DOHH2 (cell line): ENCODE data around the gene GRM3.

Experiments used
- H3F3A ChIP-seq: fragments of 200-600 bp; sonication (generic), shearing (Covaris generic); 2 replicates; pipeline ENCODE4 v1.6.0; 2016; ENCODE audit warnings: antibody characterized with exemption, mild to moderate bottlenecking; ENCODE audit not compliant: control insufficient read depth, insufficient read depth
- H3K27ac ChIP-seq: fragments of 200-600 bp; sonication (generic); 2 replicates; pipeline ENCODE4 v1.5.1; 2014; ENCODE audit warnings: low read depth, mild to moderate bottlenecking, low read length, moderate library complexity
- H3K27me3 ChIP-seq: fragments of 200-600 bp; sonication (generic); 2 replicates; pipeline ENCODE4 v1.6.1; 2014; ENCODE audit warnings: mild to moderate bottlenecking, low read length, mixed read lengths; ENCODE audit not compliant: control insufficient read depth
- H3K36me3 ChIP-seq: fragments of 200-600 bp; sonication (generic); 2 replicates; pipeline ENCODE4 v1.6.1; 2014; ENCODE audit warnings: mild to moderate bottlenecking, low read length, moderate library complexity, mixed read lengths; ENCODE audit not compliant: control insufficient read depth
- H3K4me1 ChIP-seq: fragments of 200-600 bp; sonication (generic); 2 replicates; pipeline ENCODE4 v1.6.1; 2014; ENCODE audit warnings: mild to moderate bottlenecking, low read length, mixed read lengths; ENCODE audit not compliant: control insufficient read depth
- H3K4me2 ChIP-seq: fragments of 200-600 bp; sonication (generic); 2 replicates; pipeline ENCODE4 v1.6.0; 2014; ENCODE audit warnings: mild to moderate bottlenecking, low read length, moderate library complexity
- H3K4me3 ChIP-seq: fragments of 200-600 bp; sonication (generic); 2 replicates; pipeline ENCODE4 v1.5.1; 2014; ENCODE audit warnings: mild to moderate bottlenecking, low read length, mixed read lengths
- H3K79me2 ChIP-seq: fragments of 200-600 bp; sonication (generic); 2 replicates; pipeline ENCODE4 v1.6.1; 2014; ENCODE audit warnings: mild to moderate bottlenecking, low read length, mixed read lengths; ENCODE audit not compliant: control insufficient read depth
- H3K9me2 ChIP-seq: fragments of 200-600 bp; sonication (generic); replicated peaks from 2 replicates; pipeline ENCODE4 v1.6.1; 2014; ENCODE audit warnings: mild to moderate bottlenecking, low read length, mixed read lengths; ENCODE audit not compliant: control insufficient read depth
- H3K9me3 ChIP-seq: fragments of 200-600 bp; sonication (generic); 2 replicates; pipeline ENCODE4 v1.6.1; 2014; ENCODE audit warnings: antibody characterized with exemption, low read length, mixed read lengths; ENCODE audit not compliant: control insufficient read depth, insufficient read depth
- H4K20me1 ChIP-seq: fragments of 200-600 bp; sonication (generic); 2 replicates; pipeline ENCODE4 v1.6.0; 2014; ENCODE audit warnings: low read depth, mild to moderate bottlenecking, antibody characterized with exemption, low read length, moderate library complexity; ENCODE audit not compliant: control insufficient read depth, insufficient read depth
- EZH2phosphoT487 ChIP-seq: fragments of 200-600 bp; sonication (generic); IDR thresholded peaks from 2 replicates; pipeline ENCODE4 v1.6.1; 2017; ENCODE audit warnings: borderline replicate concordance, mild to moderate bottlenecking, antibody characterized with exemption, low read length, moderate library complexity, mixed read lengths
- TF ChIP-seq, protein P1 (sequence below): fragments of 200-600 bp; sonication (generic); IDR thresholded peaks from one replicate; pipeline ENCODE4 v1.5.1; 2014; ENCODE audit warnings: antibody characterized with exemption, mild to moderate bottlenecking, low read depth, low read length; ENCODE audit not compliant: poor library complexity, severe bottlenecking

The GRM3 gene

DNA sequence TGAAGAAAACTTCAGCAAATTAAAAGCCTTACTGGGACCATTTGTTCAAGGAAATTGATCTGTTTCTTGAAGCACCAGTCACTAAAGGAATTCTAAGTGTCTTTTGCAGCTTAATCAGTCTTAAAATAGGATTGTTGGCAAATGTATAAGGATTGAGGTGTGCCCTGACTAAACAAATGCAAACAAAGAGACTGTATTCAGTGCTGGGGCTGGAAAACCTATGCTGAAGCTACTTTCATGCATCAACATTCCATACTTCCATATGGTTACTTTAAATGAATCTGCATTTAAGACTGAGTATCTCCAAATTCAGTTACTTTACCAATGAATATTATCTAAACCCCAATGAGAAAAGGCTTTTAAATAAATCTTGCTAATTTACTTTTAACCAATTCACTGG, 232.4 kb downstream of the GRM3 start:
- H3K9me3 ChIP-seq: no peaks in the 10 kb centered on the region
- H3K79me2 ChIP-seq: no peaks in the 10 kb centered on the region
- no peaks in the 10 kb centered on the region for H3K27me3 ChIP-seq
- no peak overlapping the region for H3K4me3 ChIP-seq
- H4K20me1 ChIP-seq: no peaks in the 10 kb centered on the region
- no peaks in the 10 kb centered on the region for H3K36me3 ChIP-seq
- H3F3A ChIP-seq: no peaks in the 10 kb centered on the region
- no peak overlapping the region for H3K27ac ChIP-seq
- no peaks in the 10 kb centered on the region for H3K9me2 ChIP-seq
- no peak for TF ChIP-seq EZH2phosphoT487
- TF ChIP-seq, protein P1, sequence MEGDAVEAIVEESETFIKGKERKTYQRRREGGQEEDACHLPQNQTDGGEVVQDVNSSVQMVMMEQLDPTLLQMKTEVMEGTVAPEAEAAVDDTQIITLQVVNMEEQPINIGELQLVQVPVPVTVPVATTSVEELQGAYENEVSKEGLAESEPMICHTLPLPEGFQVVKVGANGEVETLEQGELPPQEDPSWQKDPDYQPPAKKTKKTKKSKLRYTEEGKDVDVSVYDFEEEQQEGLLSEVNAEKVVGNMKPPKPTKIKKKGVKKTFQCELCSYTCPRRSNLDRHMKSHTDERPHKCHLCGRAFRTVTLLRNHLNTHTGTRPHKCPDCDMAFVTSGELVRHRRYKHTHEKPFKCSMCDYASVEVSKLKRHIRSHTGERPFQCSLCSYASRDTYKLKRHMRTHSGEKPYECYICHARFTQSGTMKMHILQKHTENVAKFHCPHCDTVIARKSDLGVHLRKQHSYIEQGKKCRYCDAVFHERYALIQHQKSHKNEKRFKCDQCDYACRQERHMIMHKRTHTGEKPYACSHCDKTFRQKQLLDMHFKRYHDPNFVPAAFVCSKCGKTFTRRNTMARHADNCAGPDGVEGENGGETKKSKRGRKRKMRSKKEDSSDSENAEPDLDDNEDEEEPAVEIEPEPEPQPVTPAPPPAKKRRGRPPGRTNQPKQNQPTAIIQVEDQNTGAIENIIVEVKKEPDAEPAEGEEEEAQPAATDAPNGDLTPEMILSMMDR: no peak
- no peak overlapping the region for H3K4me2 ChIP-seq
- H3K4me1 ChIP-seq: no peaks in the 10 kb centered on the region

DNA sequence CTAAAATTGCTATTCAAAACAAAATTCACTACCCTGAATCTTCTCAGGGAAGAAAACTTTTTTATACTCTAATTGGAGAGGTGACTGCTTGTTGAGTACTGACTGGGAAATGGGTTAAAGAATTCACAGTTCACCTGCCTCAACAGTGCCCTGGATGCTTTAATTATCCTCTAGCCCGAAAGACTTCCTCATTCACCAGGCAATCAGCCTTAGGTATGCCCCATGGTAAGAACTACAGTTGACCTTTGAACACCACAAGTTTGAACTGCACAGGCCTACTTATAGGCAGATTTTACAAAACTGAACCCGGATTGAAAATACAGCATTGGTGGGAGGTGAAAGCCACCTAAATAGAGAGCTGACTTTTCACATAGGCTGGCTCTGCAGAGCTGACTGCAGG, 240.4 kb downstream of the GRM3 start:
- H3K27ac ChIP-seq: no peak overlapping the region
- no peaks in the 10 kb centered on the region for H3K9me2 ChIP-seq
- no peak overlapping the region for H3K4me2 ChIP-seq
- H3K36me3 ChIP-seq: peaks cover 4% of the 10 kb centered on the region; the same call in 1 of the 2 replicates
- TF ChIP-seq, protein P1: no peak
- no peak for TF ChIP-seq EZH2phosphoT487
- no peaks in the 10 kb centered on the region for H3K79me2 ChIP-seq
- no peaks in the 10 kb centered on the region for H4K20me1 ChIP-seq
- no peaks in the 10 kb centered on the region for H3K4me1 ChIP-seq
- H3F3A ChIP-seq: no peaks in the 10 kb centered on the region
- no peaks in the 10 kb centered on the region for H3K9me3 ChIP-seq
- H3K4me3 ChIP-seq: no peak overlapping the region
- no peaks in the 10 kb centered on the region for H3K27me3 ChIP-seq

DNA sequence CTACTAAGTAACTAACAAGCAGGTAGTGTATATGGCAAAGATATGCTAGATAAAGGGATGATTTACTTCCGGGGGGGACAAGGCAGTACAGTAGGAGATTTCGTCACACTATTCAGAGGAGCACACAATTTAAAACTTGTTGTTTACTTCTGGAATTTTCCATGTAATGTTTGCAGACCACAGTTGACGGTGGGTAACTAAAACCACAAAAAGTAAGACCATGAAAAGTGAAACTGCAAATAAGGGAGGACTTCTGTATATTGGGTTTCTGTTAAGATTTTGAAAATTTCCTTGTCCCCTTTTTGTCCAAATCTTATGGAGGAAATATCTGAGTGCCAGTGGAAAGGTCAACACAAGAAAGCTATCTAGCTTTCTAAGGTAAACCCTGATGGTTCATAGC, 245.8 kb downstream of the GRM3 start:
- TF ChIP-seq, protein P1: no peak
- TF ChIP-seq EZH2phosphoT487: no peak
- no peak overlapping the region for H3K4me2 ChIP-seq

More for the DNA sequence above, 245.8 kb downstream of the GRM3 start:
- Histone ChIP-seq H3K9me3 (no peaks in the 10 kb centered on the region), H3K4me1 (no peaks in the 10 kb centered on the region), H3K4me3 (no peak overlapping the region), H3K27me3 (no peaks in the 10 kb centered on the region), H3F3A (no peaks in the 10 kb centered on the region), H3K36me3 (peaks cover 12% of the 10 kb centered on the region; the same call in 1 of the 2 replicates), H3K9me2 (no peaks in the 10 kb centered on the region), H3K27ac (no peak overlapping the region), H4K20me1 (no peaks in the 10 kb centered on the region), H3K79me2 (no peaks in the 10 kb centered on the region)
